Gastroesophageal sphincter (tissue), 3 donors: Measurements from ENCODE around the gene BCCIP.
A peak's percentile ranks its signal among the peaks of the same experiment; 100 is the strongest.

Source experiments
- EP300 ChIP-seq: sonication (generic); formaldehyde crosslinking; IDR thresholded peaks from one replicate; pipeline ENCODE4 v1.6.1; 2017; ENCODE audit warnings: antibody characterized with exemption, mild to moderate bottlenecking
- POLR2A ChIP-seq, 2 donors: fragments of 450-650 bp; IDR thresholded peaks; one replicate each; pipeline ENCODE4 v1.6.1; 2017; ENCODE audit warnings: antibody characterized with exemption in 2 of 2, mild to moderate bottlenecking in 2 of 2, moderate library complexity in 1 of 2
- POLR2AphosphoS5 ChIP-seq: sonication (generic); formaldehyde crosslinking; IDR thresholded peaks from one replicate; pipeline ENCODE4 v1.6.1; 2017; ENCODE audit warnings: antibody characterized with exemption
- TF ChIP-seq, protein P1 (sequence below), 4 experiments: fragments of 200-600 bp in 2 of 4; fragments of 450-650 bp in 2 of 4; sonication (generic) in 1 of 4; IDR thresholded peaks; one replicate each; pipeline ENCODE4 v1.5.1; 2017 to 2019; ENCODE audit warnings: antibody characterized with exemption in 4 of 4, mild to moderate bottlenecking in 2 of 4, moderate library complexity in 2 of 4

- TF ChIP-seq, protein P1, sequence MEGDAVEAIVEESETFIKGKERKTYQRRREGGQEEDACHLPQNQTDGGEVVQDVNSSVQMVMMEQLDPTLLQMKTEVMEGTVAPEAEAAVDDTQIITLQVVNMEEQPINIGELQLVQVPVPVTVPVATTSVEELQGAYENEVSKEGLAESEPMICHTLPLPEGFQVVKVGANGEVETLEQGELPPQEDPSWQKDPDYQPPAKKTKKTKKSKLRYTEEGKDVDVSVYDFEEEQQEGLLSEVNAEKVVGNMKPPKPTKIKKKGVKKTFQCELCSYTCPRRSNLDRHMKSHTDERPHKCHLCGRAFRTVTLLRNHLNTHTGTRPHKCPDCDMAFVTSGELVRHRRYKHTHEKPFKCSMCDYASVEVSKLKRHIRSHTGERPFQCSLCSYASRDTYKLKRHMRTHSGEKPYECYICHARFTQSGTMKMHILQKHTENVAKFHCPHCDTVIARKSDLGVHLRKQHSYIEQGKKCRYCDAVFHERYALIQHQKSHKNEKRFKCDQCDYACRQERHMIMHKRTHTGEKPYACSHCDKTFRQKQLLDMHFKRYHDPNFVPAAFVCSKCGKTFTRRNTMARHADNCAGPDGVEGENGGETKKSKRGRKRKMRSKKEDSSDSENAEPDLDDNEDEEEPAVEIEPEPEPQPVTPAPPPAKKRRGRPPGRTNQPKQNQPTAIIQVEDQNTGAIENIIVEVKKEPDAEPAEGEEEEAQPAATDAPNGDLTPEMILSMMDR (IDR thresholded peaks at IDR 0.05), result peak; percentile 41 to 76 (median 63)
- no peak for TF ChIP-seq POLR2AphosphoS5
- TF ChIP-seq POLR2A (IDR thresholded peaks at IDR 0.05), result no peak
- no peak for TF ChIP-seq EP300
Observed at GRCh38 chr10:125868372-125868975, 45.1 kb downstream of the BCCIP start.
